EL (cell line): ENCODE results near the gene MYBPC2.

Experiments used
- DNase-seq: peaks from one replicate; pipeline ENCODE4 v3.0.0-alpha.2; 2016

MYBPC2 gene

DNA sequence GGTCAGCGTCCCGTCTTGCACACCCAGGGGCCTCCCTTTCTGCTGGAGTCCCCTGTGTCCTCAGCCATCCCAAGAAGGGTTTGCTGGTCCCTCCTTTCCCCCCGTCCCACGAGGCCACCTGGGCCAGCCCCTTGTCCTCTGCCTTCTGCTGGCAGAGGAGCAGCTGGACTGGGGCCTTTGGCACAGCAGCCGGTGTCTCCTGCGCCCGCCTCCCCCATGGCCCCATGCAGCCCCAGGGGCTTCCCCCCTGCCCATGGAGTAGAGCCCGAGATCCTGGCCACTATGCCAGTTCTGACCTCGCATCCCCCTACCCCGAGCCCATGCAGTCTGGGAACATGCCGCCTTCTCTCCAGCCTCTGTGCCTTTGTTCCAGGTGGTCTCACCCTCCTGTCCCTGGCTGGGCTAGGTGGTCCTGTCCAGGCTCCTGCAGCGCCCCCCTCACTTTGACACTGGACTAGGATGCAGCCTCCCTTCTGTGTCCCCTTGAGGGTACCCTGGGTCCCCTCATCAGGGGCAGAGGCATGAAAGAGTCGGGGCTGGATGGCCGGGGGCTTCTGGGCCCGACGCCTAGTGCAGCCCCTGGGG is 49.7 kb downstream of the MYBPC2 start:
- no peak for DNase-seq

- no peak for DNase-seq
Measured at GRCh38 chr19:50482916-50483315, 50.2 kb downstream of the MYBPC2 start.

DNA sequence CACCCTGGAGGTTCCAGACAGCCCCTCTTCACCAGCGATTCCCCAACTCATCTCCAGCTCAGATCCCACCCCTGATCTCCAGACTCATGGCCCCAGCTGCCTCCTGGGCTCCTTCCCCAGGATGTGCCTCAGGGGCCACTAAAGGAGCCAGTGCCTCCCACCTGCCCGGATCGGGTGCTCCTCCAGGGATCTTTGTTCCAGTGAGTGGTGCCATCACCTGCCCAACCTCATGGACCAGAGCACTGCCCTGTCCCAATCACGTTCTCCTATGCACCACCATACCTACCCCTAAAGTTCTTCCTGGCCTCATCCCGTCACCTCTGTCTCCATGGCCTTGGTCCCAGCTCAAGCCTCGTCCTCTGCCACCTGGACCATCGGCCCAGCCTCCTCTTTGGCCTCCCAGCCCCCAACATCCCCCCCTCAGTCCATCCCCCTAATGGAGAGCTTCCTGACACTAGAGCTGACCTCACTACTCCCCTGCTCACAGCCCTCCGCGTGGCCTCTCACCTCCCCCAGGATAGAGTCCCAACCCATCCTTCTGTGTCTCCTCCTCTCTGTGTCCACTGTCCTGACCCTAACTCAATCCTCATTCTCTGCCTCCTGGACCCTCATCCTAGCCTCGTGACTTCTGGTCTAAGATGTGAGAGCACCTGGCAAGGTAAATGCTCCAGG is 52.7 kb downstream of the MYBPC2 start:
- no peak for DNase-seq

- DNase-seq, result peak; percentile 31
Measured at GRCh38 chr19:50486823-50487515, 54.3 kb downstream of the MYBPC2 start.

- DNase-seq, result no peak
Measured at GRCh38 chr19:50488389-50489194, 55.9 kb downstream of the MYBPC2 start.

GRCh38 chr19:50489461-50490011 is 56.8 kb downstream of the MYBPC2 start:
- no peak for DNase-seq

- no peak for DNase-seq
Measured at GRCh38 chr19:50490411-50490811, 57.7 kb downstream of the MYBPC2 start.

DNA sequence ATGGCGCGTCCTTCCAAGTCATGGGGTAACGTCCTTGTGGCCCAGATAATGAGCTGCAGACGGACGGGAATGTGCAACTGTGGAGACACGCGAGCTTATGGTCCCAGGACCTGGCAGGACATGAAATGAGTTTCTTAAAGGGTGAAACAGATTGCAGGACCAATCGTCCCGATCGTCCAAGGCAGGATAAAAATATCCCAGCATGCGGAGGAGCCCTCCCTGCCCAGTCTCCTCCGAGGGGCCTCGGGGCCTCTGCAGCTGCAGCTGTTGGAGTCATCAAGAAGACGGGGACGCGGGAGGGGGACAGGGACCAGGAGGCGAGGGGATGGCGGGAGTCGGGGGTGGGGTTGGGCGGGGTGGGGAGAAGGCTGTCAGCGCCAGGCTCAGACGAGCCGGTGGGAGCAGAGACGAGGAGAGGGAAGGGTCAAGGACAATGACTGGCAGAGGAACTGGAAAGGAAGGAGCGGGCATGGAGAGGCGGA is 58.3 kb downstream of the MYBPC2 start:
- no peak for DNase-seq

DNA sequence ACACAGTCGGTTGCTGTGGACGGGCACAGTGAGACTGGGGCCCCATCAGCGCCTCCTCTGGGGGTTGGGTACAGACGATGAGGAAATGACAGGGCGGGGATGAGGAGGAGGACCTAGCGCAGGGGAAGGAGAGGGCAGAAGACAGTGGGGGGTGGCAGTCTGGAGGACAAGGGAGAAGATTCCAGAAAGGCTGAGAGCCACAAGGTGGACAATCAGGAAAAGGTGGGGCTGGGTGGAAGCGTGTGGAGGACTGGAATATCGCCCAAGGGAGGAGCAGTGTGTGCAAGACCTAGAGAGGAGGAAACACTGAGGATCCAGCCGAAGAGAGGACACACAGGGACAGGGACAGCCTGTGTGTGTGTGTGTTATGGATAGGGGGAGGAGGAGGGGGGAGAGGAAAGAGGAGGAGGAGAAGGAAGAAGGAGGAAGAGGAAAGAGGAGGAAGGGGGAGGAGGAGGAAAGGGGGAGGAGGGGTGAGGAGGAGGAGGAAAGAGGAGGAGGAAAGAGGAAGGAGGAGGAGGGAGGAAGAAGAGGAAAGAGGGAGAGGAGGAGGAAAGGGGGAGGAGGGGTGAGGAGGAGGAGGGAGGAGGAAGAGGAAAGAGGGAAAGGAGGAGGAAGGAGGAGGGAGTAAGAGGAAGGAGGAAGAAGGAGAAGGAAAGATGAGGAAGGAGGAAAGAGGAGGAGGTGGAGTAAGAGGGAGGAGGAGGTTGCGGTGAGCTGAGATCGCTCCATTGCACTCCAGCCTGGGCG is 59.8 kb downstream of the MYBPC2 start:
- DNase-seq, result no peak

GRCh38 chr19:50493171-50493570 is 60.5 kb downstream of the MYBPC2 start:
- no peak for DNase-seq

- DNase-seq, result no peak
Measured at GRCh38 chr19:50494186-50495019, 61.7 kb downstream of the MYBPC2 start.

GRCh38 chr19:50495020-50495531 is 62.4 kb downstream of the MYBPC2 start:
- DNase-seq, result no peak

GRCh38 chr19:50496189-50497021 is 63.7 kb downstream of the MYBPC2 start:
- no peak for DNase-seq

DNA sequence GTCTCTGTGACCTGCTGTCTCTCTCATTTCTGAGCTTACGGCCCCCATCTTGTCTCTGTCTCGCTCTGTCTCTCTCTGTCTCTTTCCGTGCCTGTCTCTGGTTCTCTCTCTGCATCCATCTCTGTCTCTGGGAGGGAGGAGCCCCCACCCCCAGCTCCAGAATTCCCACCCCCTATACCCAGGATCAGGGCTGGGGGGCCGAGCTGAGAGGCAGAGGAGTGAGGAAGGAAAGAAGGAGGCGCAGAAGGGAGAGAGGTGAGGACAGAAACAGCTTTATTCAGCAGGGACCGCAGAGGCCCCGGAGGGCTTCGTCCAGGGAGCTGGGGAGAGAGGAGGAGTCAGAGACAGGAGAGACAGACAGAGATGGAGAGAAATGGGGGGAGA is 64.3 kb downstream of the MYBPC2 start:
- DNase-seq, result no peak

DNA sequence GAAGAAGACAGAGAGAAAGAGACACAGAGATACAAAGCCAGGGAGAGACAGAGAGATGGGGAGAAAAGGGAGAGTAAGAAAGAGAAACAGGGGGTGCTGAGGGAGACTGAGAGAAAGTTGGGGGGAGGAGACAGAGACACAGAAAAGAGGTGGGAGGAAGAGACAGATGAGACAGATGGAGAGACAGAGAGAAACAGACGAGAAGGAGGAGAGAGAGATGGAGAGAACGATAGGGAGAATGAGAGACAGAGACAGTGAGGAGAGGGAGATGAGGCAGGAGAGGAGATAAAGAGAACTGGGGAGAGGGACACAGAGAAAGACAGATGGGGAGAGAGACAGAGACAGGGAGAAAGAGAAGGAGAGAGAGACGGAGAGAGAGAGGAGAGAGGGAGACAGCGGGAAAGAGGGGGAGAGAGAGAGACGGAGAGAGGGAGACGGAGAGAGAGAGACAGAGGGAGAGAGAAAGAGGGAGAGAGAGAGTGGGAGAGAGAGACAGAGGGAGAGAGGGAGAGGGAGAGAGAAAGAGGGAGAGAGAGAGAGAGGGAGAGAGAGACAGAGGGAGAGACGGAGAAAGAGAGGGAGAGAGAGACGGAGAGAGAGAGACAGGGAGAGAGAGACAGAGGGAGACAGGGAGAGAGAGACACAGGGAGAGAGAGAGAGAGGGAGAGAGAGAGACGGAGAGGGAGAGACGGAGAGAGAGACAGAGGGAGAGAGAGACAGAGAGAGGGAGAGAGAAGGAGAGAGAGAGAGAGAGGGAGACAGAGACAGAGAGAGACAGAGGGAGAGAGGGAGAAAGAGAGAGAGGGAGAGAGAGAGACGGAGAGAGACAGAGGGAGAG is 65.7 kb downstream of the MYBPC2 start:
- no peak for DNase-seq

GRCh38 chr19:50500060-50500752 is 67.5 kb downstream of the MYBPC2 start:
- no peak for DNase-seq

DNA sequence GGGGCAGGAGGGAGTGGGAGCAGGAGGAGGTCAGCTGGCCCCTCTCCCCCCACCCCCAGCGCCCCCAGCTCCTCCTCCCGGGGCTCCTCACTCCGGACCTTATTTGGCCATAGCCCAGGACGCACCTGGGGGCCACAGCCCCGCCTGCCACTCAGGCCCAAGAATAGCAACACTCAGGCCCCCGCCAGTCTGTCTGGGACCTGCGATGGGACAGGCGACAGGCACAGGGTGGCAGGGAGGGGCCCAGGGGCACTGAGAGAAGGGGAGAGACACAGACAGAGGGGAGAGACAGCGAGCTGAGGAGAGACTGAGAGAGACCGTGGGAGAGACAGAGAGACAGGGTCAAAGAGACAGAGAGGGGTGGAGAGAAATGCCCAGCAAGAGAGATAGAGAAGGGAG is 68.1 kb downstream of the MYBPC2 start:
- no peak for DNase-seq

DNA sequence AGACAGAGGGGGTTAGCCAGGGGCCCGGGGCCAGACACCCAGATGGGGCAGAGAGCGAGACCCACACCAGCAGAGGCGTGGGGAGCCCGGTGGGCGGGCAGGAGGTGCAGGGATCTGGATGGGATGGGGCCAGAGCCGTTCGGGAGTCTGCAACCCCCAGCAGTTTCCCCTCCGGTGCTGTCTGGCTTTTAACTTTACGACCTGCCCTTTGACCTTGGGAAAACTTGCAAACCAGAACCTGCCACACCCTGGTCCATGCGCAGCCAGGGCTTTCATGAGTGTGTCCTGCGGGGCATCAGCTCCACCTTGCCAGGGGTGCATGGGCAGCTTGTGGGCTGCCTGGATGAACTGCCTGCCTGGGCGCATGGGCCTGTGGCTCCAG is 68.5 kb downstream of the MYBPC2 start:
- DNase-seq, result no peak
